T-helper 1 cell treated with Interleukin-12 subunit alpha and Interleukin-12 subunit beta and Interleukin-4 antibody, amounts not matched to agents 30 ng/mL and 1 ng/mL, for 36 hours (primary cell): ENCODE measurements around the gene NPAT. TPM values are rescaled to one million over a fixed set of nuclear protein-coding genes. Genes with fewer than 3 reads are reported as not detected.

ENCODE experiments used
- intact Hi-C: fragments of 100-400 bp; cut with micrococcal nuclease; formaldehyde crosslinking; loops from one replicate; pipeline ENCODE4 v1.15.1; 2024
- total RNA-seq: library from RNA; stranded (reverse); gene quantifications from 2 replicates; pipeline ENCODE4 v1.2.3, GENCODE V29; 2022

Gene NPAT
- total RNA-seq, 1 donor from 2014 or later, result 33.1 TPM

- intact Hi-C loops, result loop anchor here (1.0 to 10.0 kb wide), 7 partner anchors 49 to 631 kb away; partner anchors contain the start of genes CUL5, RAB39A and SLC35F2
Measured at GRCh38 chr11:108221371-108221770, 1.1 kb downstream of the NPAT start.

- intact Hi-C loops, result loop anchor here (1.0 to 10.0 kb wide), 7 partner anchors 48 to 631 kb away; partner anchors contain the start of genes CUL5, RAB39A and SLC35F2
Measured at GRCh38 chr11:108220721-108221336, 1.6 kb downstream of the NPAT start.

- intact Hi-C loops, result no loop called here
Measured at GRCh38 chr11:108218912-108219783, 3.3 kb downstream of the NPAT start.

- intact Hi-C loops, result no loop called here
Measured at GRCh38 chr11:108218455-108218854, 4.0 kb downstream of the NPAT start.

GRCh38 chr11:108216988-108217387, 5.5 kb downstream of the NPAT start:
- intact Hi-C loops, result no loop called here

GRCh38 chr11:108213784-108214183, 8.7 kb downstream of the NPAT start:
- intact Hi-C loops, result no loop called here

GRCh38 chr11:108210441-108210840, 12.0 kb downstream of the NPAT start:
- intact Hi-C loops, result no loop called here

GRCh38 chr11:108207683-108208060, 14.8 kb downstream of the NPAT start:
- intact Hi-C loops, result no loop called here

GRCh38 chr11:108206969-108207682, 15.3 kb downstream of the NPAT start:
- intact Hi-C loops, result no loop called here

GRCh38 chr11:108206171-108206570, 16.3 kb downstream of the NPAT start:
- intact Hi-C loops, result no loop called here

GRCh38 chr11:108204929-108205499, 17.4 kb downstream of the NPAT start:
- intact Hi-C loops, result no loop called here

GRCh38 chr11:108204376-108204775, 18.1 kb downstream of the NPAT start:
- intact Hi-C loops, result no loop called here

- intact Hi-C loops, result no loop called here
Measured at GRCh38 chr11:108203075-108203474, 19.4 kb downstream of the NPAT start.

GRCh38 chr11:108199446-108200321, 22.8 kb downstream of the NPAT start:
- intact Hi-C loops, result loop anchor here (1.0 kb wide), 1 partner anchor 23 kb away; the partner anchor contains the start of gene NPAT

GRCh38 chr11:108198833-108199232, 23.6 kb downstream of the NPAT start:
- intact Hi-C loops, result no loop called here

GRCh38 chr11:108197351-108197750, 25.1 kb downstream of the NPAT start:
- intact Hi-C loops, result no loop called here

- intact Hi-C loops, result no loop called here
Measured at GRCh38 chr11:108196901-108197300, 25.5 kb downstream of the NPAT start.

GRCh38 chr11:108193725-108194124, 28.7 kb downstream of the NPAT start:
- intact Hi-C loops, result no loop called here

- intact Hi-C loops, result no loop called here
Measured at GRCh38 chr11:108177570-108177969, 44.9 kb downstream of the NPAT start.

- intact Hi-C loops, result no loop called here
Measured at GRCh38 chr11:108170184-108170583, 52.3 kb downstream of the NPAT start.
